ENCODE measurements around the gene SLC44A1. TPM values are rescaled to one million over a fixed set of nuclear protein-coding genes. Genes with fewer than 3 reads are reported as not detected.

Gene SLC44A1
- total RNA-seq, 1 donor from 2014 or later = 48.7 TPM

- Mint-ChIP-seq H3K27ac (no peak overlapping the region), H3K27me3 (no peaks in the 10 kb centered on the region), H3K9me3 (ENCODE audit: low read depth) (no peaks in the 10 kb centered on the region), H3K4me1 (ENCODE audit: low read depth) (no peaks in the 10 kb centered on the region), H3K36me3 (ENCODE audit: insufficient read depth) (peaks cover 9% of the 10 kb centered on the region), H3K4me3 (ENCODE audit: low read depth) (no peak overlapping the region)
- DNase-seq (ENCODE audit: low spot score, unreplicated experiment) = no peak
- TF ChIP-seq CTCF (IDR thresholded peaks at IDR 0.05; ENCODE audit: unreplicated experiment) = no peak
Measured at GRCh38 chr9:105385381-105385985, 141.0 kb downstream of the SLC44A1 start.

DNA sequence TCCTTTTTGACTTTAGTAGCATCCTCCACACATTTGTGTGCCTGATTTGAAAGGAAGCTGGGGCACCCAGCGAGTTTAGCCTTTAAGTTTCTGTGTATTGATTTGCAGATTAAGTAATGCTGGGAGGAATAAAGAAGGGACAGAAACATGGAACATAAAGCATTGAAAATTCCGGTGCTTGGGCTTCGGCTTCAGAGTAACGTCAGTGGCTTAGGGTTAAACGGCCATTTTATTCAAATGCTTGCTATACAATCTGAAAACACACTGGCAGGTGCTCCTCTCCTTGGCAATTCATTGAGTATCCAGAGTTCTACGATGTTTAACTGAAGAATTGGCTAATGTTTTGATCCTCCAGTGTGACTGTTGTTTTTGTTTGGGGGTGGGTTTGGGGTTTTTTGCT lies 145.3 kb downstream of the SLC44A1 start:
- no peak for DNase-seq (ENCODE audit: low spot score, unreplicated experiment)
- Mint-ChIP-seq H3K27me3 (no peaks in the 10 kb centered on the region), H3K4me3 (ENCODE audit: low read depth) (no peak overlapping the region), H3K27ac (no peak overlapping the region), H3K4me1 (ENCODE audit: low read depth) (no peaks in the 10 kb centered on the region), H3K36me3 (ENCODE audit: insufficient read depth) (peaks cover 7% of the 10 kb centered on the region), H3K9me3 (ENCODE audit: low read depth) (no peaks in the 10 kb centered on the region)
- no peak for TF ChIP-seq CTCF (IDR thresholded peaks at IDR 0.05; ENCODE audit: unreplicated experiment)

GRCh38 chr9:105390871-105391270 lies 146.4 kb downstream of the SLC44A1 start:
- no peak for DNase-seq (ENCODE audit: low spot score, unreplicated experiment)
- Mint-ChIP-seq H3K27me3 (no peaks in the 10 kb centered on the region), H3K4me3 (ENCODE audit: low read depth) (no peak overlapping the region), H3K9me3 (ENCODE audit: low read depth) (no peaks in the 10 kb centered on the region), H3K4me1 (ENCODE audit: low read depth) (no peaks in the 10 kb centered on the region), H3K36me3 (ENCODE audit: insufficient read depth) (peaks cover 4% of the 10 kb centered on the region), H3K27ac (no peak overlapping the region)
- TF ChIP-seq CTCF (IDR thresholded peaks at IDR 0.05; ENCODE audit: unreplicated experiment) = no peak

- Mint-ChIP-seq H3K36me3 (ENCODE audit: insufficient read depth) (peaks cover 4% of the 10 kb centered on the region), H3K27ac (no peak overlapping the region), H3K4me3 (ENCODE audit: low read depth) (no peak overlapping the region), H3K9me3 (ENCODE audit: low read depth) (no peaks in the 10 kb centered on the region), H3K4me1 (ENCODE audit: low read depth) (no peaks in the 10 kb centered on the region), H3K27me3 (no peaks in the 10 kb centered on the region)
- DNase-seq (ENCODE audit: low spot score, unreplicated experiment) = no peak
- TF ChIP-seq CTCF (IDR thresholded peaks at IDR 0.05; ENCODE audit: unreplicated experiment) = no peak
Measured at GRCh38 chr9:105391288-105391687, 146.8 kb downstream of the SLC44A1 start.

DNA sequence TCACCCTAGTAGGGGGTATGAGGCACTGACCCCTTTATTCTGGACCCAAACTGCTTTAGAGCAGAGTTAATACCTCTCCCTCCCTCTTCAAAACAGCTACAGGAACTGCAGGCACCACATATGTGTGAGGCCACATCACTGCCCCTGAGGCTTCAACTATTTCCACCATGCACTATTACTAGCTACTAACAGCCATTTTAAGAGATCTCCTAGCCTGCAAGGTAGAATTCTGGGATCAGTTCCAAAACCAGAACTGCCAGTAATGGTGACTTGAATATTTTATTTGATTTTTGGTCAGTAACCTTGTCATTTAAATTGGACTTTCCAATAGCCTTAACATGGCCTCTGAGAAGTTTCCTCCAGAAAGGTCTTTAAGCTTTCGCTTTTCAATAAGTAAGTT lies 148.1 kb downstream of the SLC44A1 start:
- peak overlapping the region; percentile 41 for H3K27ac Mint-ChIP-seq
- no peak for TF ChIP-seq CTCF (IDR thresholded peaks at IDR 0.05; ENCODE audit: unreplicated experiment)
- peaks cover 3% of the 10 kb centered on the region for H3K4me1 Mint-ChIP-seq (ENCODE audit: low read depth)
- no peak overlapping the region for H3K4me3 Mint-ChIP-seq (ENCODE audit: low read depth)
- no peaks in the 10 kb centered on the region for H3K27me3 Mint-ChIP-seq
- no peak for DNase-seq (ENCODE audit: low spot score, unreplicated experiment)
- no peaks in the 10 kb centered on the region for H3K9me3 Mint-ChIP-seq (ENCODE audit: low read depth)
- H3K36me3 Mint-ChIP-seq (ENCODE audit: insufficient read depth) = no peaks in the 10 kb centered on the region
